ENCODE data around the gene THOC2. TPM values are rescaled to one million over a fixed set of nuclear protein-coding genes. Genes with fewer than 3 reads are reported as not detected.

Gene THOC2
- total and polyA plus RNA-seq, 10 of the 15 experiments (the other 5 are each of a cell fraction or from before 2014, with no cell fraction given), result 64.8 to 136 (median 75.1) TPM

DNA sequence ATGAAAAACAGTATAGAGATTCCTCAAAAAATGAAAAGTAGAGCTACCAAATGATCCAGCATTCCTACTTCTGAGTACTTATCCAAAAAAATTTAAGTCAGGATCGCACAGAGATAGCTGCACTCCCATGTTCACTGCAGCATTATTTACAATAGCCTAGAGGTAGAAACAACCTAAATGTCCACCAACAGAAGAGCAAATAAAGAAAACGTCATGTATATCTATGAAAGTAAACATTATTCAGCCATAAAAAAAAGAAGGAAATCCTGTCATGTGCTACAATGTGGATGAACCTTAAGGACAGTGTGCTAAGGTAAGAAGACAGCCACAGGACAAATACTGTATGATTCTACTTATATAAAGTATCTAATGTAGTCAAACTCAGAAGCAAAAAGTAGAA is 12.4 kb downstream of the THOC2 start (continued):
- TF ChIP-seq, protein P1, sequence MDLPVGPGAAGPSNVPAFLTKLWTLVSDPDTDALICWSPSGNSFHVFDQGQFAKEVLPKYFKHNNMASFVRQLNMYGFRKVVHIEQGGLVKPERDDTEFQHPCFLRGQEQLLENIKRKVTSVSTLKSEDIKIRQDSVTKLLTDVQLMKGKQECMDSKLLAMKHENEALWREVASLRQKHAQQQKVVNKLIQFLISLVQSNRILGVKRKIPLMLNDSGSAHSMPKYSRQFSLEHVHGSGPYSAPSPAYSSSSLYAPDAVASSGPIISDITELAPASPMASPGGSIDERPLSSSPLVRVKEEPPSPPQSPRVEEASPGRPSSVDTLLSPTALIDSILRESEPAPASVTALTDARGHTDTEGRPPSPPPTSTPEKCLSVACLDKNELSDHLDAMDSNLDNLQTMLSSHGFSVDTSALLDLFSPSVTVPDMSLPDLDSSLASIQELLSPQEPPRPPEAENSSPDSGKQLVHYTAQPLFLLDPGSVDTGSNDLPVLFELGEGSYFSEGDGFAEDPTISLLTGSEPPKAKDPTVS (IDR thresholded peaks at IDR 0.05; ENCODE audit: low read depth, low read length), result no peak
- no peak for TF ChIP-seq HCFC1 (IDR thresholded peaks at IDR 0.05; ENCODE audit: low read length)
- TF ChIP-seq, protein P2, sequence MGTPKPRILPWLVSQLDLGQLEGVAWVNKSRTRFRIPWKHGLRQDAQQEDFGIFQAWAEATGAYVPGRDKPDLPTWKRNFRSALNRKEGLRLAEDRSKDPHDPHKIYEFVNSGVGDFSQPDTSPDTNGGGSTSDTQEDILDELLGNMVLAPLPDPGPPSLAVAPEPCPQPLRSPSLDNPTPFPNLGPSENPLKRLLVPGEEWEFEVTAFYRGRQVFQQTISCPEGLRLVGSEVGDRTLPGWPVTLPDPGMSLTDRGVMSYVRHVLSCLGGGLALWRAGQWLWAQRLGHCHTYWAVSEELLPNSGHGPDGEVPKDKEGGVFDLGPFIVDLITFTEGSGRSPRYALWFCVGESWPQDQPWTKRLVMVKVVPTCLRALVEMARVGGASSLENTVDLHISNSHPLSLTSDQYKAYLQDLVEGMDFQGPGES (IDR thresholded peaks at IDR 0.05), result no peak

DNA sequence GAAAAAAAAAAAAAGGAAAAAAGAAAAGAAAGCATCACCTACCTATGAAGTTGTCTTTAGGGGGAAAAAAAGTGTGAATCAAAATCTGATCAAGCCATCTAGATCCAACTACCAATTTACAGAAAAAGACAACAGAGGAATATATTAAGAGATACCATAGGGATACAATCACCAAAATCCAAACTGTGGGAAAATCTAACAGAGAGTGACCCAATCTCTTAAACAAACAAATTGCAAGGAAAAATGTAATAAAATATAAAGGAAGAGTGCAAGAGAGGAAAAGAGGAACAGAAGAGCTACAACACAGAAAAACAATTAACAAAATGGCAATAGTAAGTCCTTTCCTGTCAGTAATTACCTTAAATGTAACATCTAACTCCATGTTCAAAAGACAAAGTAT is 19.0 kb downstream of the THOC2 start:
- SMC1A ChIA-PET (ENCODE audit: uncharacterized antibody, unreplicated experiment), result interaction anchor here (1.0 to 2.3 kb wide), 4 partner anchors 9 to 15 kb away, joined by 3 to 6 read pairs (median 4); no protein-coding TSS in a partner anchor
- peak; percentile 59 for FAIRE-seq
- in situ Hi-C loops (cut with MboI), result no loop called here

More for the DNA sequence above, 19.0 kb downstream of the THOC2 start:
- Histone ChIP-seq H3K9ac (ENCODE audit: control insufficient read depth, insufficient read depth, low read length) (no peak overlapping the region), H2AFZ (ENCODE audit: control insufficient read depth, low read depth, low read length) (no peak overlapping the region), H3K27me3 (replicated peaks in 1 of 2; ENCODE audit: control insufficient read depth in 2 of 2, insufficient read depth in 2 of 2, low read length in 1 of 2) (no peaks in the 10 kb centered on the region), H3K4me2 (ENCODE audit: control insufficient read depth, insufficient read depth) (peak overlapping the region; percentile 48; the same call in 1 of the 2 replicates), H3K4me1 (ENCODE audit: control insufficient read depth, insufficient read depth, low read length) (peaks cover 2% of the 10 kb centered on the region; the same call in 1 of the 2 replicates), H3K36me3 (ENCODE audit: control insufficient read depth in 2 of 2, insufficient read depth in 2 of 2, low read length in 1 of 2) (no peaks in the 10 kb centered on the region; a peak in 1 of 4 replicates), H4K20me1 (ENCODE audit: control insufficient read depth, insufficient read depth) (no peaks in the 10 kb centered on the region), H3K9me3 (replicated peaks; ENCODE audit: control insufficient read depth, insufficient read depth, low read length) (no peaks in the 10 kb centered on the region), H3K27ac (ENCODE audit: control insufficient read depth, insufficient read depth) (no peak overlapping the region), H3K4me3 (no peak overlapping the region), H3K79me2 (ENCODE audit: control insufficient read depth, insufficient read depth, low read length) (peaks cover 38% of the 10 kb centered on the region)
- BruUV-seq (replicated peaks), result no TSS peak
- DNase-seq (ENCODE audit: low read depth, low spot score) (no peak), ATAC-seq (peak; percentile 29)
- ChIA-PET POLR2A (interaction anchor here (0.7 to 1.0 kb wide), 2 partner anchors 13 to 17 kb away, joined by 3 read pairs; no protein-coding TSS in a partner anchor), RAD21 (ENCODE audit: unreplicated experiment) (interaction anchor here (0.7 to 1.1 kb wide), 3 partner anchors 16 to 18 kb away, joined by 3 read pairs; no protein-coding TSS in a partner anchor), CTCF (interaction anchor here (0.6 to 0.7 kb wide), 2 partner anchors 12 to 31 kb away, joined by 3 read pairs; no protein-coding TSS in a partner anchor)
- intact Hi-C loops (cut with micrococcal nuclease; ENCODE audit: unreplicated experiment), result no loop called here
- TF ChIP-seq MYC (IDR thresholded peaks at IDR 0.05; ENCODE audit: insufficient read depth, insufficient read length, insufficient replicate concordance, low read length, severe bottlenecking) (no peak), NR2C1 (IDR thresholded peaks at IDR 0.05) (no peak)

All from GM12878 (cell line).